ENCODE measurements around the gene PRDX2. TPM values are rescaled to one million over a fixed set of nuclear protein-coding genes. Genes with fewer than 3 reads are reported as not detected.
A peak's percentile ranks its signal among the peaks of the same experiment; 100 is the strongest.

The PRDX2 gene
- total RNA-seq, 1 experiment from 2014 or later: 406 TPM

DNA sequence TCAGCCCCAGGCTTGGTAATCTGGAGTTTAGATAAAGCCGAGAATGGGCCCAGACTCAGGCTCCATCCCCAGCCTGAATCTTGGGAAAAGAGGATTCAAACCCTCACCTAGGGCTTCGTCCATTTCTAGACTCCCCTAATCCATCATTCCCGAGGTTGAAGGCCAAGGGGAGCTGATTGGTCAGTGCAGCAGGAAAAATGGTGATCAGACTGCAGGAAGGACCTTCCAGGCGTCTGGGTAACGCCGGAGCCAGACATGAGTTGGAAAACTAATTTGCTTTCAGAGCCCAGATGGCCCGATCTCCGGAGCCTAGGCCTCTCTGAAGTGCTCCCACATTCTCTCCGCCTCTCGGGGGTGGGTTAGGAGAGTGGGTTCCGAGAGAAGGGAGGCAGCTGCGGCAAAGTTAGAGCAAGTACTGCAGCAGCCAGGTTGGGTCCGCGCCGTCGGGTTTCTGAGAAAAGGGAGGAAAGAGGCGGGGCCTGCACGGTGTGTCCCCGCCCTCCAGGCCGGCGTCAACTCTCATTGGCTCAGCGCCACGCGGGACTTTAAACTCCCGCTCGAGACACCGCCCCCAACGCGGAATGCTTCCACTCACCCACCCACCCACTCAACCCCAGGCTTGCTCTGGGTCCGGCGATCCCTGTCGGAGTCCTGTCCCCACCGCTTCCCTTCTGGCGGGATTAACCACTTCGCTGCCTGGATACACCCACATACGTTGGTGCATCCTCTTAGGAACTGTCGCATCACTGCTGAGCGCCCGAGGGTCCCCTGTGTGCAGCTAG lies 33.6 kb upstream of the PRDX2 start:
- peaks cover 17% of the 10 kb centered on the region for H3K4me1 ChIP-seq (ENCODE audit: insufficient read depth, low read length, poor library complexity, severe bottlenecking)
- BruUV-seq (replicated peaks): no TSS peak
- no peak overlapping the region for H3K4me3 ChIP-seq (ENCODE audit: low read depth, low read length, poor library complexity, severe bottlenecking)
- no peaks in the 10 kb centered on the region for H3K9me3 ChIP-seq (ENCODE audit: low read depth, low read length, poor library complexity, severe bottlenecking)
- POLR2A ChIA-PET (ENCODE audit: low non-redundant PET): no interaction called here
- H3K36me3 ChIP-seq (ENCODE audit: insufficient read depth, low read length, poor library complexity, severe bottlenecking): no peaks in the 10 kb centered on the region
- TF ChIP-seq, protein P1, sequence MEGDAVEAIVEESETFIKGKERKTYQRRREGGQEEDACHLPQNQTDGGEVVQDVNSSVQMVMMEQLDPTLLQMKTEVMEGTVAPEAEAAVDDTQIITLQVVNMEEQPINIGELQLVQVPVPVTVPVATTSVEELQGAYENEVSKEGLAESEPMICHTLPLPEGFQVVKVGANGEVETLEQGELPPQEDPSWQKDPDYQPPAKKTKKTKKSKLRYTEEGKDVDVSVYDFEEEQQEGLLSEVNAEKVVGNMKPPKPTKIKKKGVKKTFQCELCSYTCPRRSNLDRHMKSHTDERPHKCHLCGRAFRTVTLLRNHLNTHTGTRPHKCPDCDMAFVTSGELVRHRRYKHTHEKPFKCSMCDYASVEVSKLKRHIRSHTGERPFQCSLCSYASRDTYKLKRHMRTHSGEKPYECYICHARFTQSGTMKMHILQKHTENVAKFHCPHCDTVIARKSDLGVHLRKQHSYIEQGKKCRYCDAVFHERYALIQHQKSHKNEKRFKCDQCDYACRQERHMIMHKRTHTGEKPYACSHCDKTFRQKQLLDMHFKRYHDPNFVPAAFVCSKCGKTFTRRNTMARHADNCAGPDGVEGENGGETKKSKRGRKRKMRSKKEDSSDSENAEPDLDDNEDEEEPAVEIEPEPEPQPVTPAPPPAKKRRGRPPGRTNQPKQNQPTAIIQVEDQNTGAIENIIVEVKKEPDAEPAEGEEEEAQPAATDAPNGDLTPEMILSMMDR (conservative IDR thresholded peaks at IDR 0.05; ENCODE audit: low read depth, low read length): no peak
- no peak for TF ChIP-seq EZH2 (IDR thresholded peaks at IDR 0.05; ENCODE audit: borderline replicate concordance, low read depth, low read length, poor library complexity, severe bottlenecking)
- H3K27ac ChIP-seq (ENCODE audit: low read depth, low read length, poor library complexity, severe bottlenecking): no peak overlapping the region
- CTCF ChIA-PET: interaction anchor here (1.1 kb wide), 1 partner anchor 12 kb away, joined by 5 read pairs; no protein-coding TSS in a partner anchor
- no peaks in the 10 kb centered on the region for H3K27me3 ChIP-seq (replicated peaks; ENCODE audit: insufficient read depth, low read depth, low read length, poor library complexity)
- DNase-seq (ENCODE audit: low spot score): peak; percentile 81
- intact Hi-C loops (cut with micrococcal nuclease; ENCODE audit: unreplicated experiment): no loop called here

DNA sequence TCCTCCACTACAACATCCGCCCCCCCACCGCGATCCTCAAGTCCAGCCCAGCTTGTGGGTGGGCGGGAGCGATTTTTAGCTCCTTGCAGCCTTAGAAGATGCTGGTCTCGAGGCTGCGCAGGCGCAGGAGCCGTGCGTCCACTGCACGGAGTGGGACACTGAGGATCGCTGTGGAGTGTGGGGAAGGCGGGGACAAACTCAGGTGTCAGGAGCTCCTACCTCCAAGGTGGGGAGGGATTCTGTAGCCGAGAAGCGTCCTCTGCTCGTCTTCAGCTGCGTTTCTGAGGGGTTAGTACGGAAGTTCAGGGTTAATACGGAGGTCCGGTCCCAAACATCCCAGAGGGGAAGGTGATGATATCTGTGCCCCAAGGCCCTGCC lies 33.0 kb upstream of the PRDX2 start, which contains the start of gene RTBDN:
TSS of gene RTBDN (minus strand) at position 14 of the 378 bp plus-strand sequence. CDS start 4,600 bp downstream, outside the sequence.
- no peaks in the 10 kb centered on the region for H3K27me3 ChIP-seq (replicated peaks; ENCODE audit: insufficient read depth, low read depth, low read length, poor library complexity)
- peak; percentile 62 for DNase-seq (ENCODE audit: low spot score)
- BruUV-seq (replicated peaks): no TSS peak

DNA sequence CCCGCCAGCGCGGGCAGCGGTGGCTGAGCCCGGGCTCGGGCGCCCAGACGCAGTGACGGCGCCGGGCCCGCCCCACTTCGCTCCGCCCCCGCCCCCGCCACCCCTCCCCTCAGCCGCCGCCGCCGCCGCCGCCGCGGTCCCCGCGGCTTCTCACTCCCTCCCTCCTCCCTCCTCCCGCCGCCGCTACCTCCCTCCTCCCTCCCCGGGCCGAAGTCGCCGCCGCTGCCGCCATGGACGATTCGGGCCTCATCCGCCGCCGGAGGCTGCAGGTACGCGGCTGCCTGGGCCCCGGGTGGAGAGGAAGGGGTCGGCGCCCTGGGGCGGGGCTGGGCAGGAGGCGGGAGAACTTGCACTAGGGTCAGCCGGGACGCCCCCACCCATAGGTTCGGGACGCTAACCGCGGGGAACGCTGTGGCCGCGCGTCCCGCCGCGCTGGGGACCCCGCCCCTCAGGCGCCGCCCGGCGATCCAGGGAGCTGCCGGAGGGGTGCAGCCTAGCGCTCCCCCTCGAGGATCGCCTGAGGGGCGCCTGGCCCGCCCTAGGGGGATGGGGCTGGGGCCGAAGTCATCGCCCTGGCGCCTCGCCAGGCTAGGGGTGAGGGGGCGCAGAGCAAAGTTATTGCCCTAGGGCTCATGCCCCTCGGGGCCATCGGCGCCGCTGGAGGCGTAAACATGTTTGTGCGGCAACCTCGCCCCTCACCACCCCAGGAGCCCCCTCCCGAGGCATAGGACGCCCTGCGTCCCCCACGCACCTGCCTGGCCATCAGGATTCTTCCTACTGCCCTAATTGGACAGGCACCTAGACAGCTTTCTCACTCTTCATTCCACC lies 32.4 kb upstream of the PRDX2 start:
- peak; percentile 75 for DNase-seq (ENCODE audit: low spot score)
- no peak for TF ChIP-seq EZH2 (IDR thresholded peaks at IDR 0.05; ENCODE audit: borderline replicate concordance, low read depth, low read length, poor library complexity, severe bottlenecking)
- TF ChIP-seq, protein P1 (conservative IDR thresholded peaks at IDR 0.05; ENCODE audit: low read depth, low read length): 0 out of 2 replicates have a peak, but pooled peaks have one; percentile 14

More for the DNA sequence above, 33.0 kb upstream of the PRDX2 start, which contains the start of gene RTBDN:
- peaks cover 16% of the 10 kb centered on the region for H3K4me1 ChIP-seq (ENCODE audit: insufficient read depth, low read length, poor library complexity, severe bottlenecking)
- ChIA-PET POLR2A (ENCODE audit: low non-redundant PET) (no interaction called here), CTCF (interaction anchor here (1.1 kb wide), 1 partner anchor 12 kb away, joined by 5 read pairs; no protein-coding TSS in a partner anchor)
- peak within 1 kb of the TSS; percentile 71 for H3K4me3 ChIP-seq (ENCODE audit: low read depth, low read length, poor library complexity, severe bottlenecking)
- H3K27ac ChIP-seq (ENCODE audit: low read depth, low read length, poor library complexity, severe bottlenecking): peak within 1 kb of the TSS; percentile 50
- H3K36me3 ChIP-seq (ENCODE audit: insufficient read depth, low read length, poor library complexity, severe bottlenecking): no peaks in the 10 kb centered on the region
- intact Hi-C loops (cut with micrococcal nuclease; ENCODE audit: unreplicated experiment): no loop called here
- no peak for TF ChIP-seq EZH2 (IDR thresholded peaks at IDR 0.05; ENCODE audit: borderline replicate concordance, low read depth, low read length, poor library complexity, severe bottlenecking)
- TF ChIP-seq, protein P1 (conservative IDR thresholded peaks at IDR 0.05; ENCODE audit: low read depth, low read length): no peak
- H3K9me3 ChIP-seq (ENCODE audit: low read depth, low read length, poor library complexity, severe bottlenecking): no peaks in the 10 kb centered on the region

More for the DNA sequence above, 32.4 kb upstream of the PRDX2 start:
- POLR2A ChIA-PET (ENCODE audit: low non-redundant PET): no interaction called here
- Histone ChIP-seq H3K4me3 (ENCODE audit: low read depth, low read length, poor library complexity, severe bottlenecking) (peak overlapping the region; percentile 71), H3K27me3 (replicated peaks; ENCODE audit: insufficient read depth, low read depth, low read length, poor library complexity) (no peaks in the 10 kb centered on the region), H3K36me3 (ENCODE audit: insufficient read depth, low read length, poor library complexity, severe bottlenecking) (no peaks in the 10 kb centered on the region), H3K9me3 (ENCODE audit: low read depth, low read length, poor library complexity, severe bottlenecking) (no peaks in the 10 kb centered on the region), H3K4me1 (ENCODE audit: insufficient read depth, low read length, poor library complexity, severe bottlenecking) (peaks cover 13% of the 10 kb centered on the region), H3K27ac (ENCODE audit: low read depth, low read length, poor library complexity, severe bottlenecking) (peak overlapping the region; percentile 50)
- intact Hi-C loops (cut with micrococcal nuclease; ENCODE audit: unreplicated experiment): no loop called here
- BruUV-seq (replicated peaks): no TSS peak
- CTCF ChIA-PET: interaction anchor here (1.1 kb wide), 1 partner anchor 13 kb away, joined by 5 read pairs; no protein-coding TSS in a partner anchor

All from A673 (cell line).